HG03469 (cell line): ENCODE results near the gene DPH6.

Experiments used
- ATAC-seq: cut with Tn5 transposase; IDR thresholded peaks from one replicate; pipeline ENCODE4 v1.9.1; 2021; ENCODE audit warnings: mild to moderate bottlenecking, moderate library complexity, moderate number of reproducible peaks; ENCODE audit not compliant: unreplicated experiment

DPH6 gene

DNA sequence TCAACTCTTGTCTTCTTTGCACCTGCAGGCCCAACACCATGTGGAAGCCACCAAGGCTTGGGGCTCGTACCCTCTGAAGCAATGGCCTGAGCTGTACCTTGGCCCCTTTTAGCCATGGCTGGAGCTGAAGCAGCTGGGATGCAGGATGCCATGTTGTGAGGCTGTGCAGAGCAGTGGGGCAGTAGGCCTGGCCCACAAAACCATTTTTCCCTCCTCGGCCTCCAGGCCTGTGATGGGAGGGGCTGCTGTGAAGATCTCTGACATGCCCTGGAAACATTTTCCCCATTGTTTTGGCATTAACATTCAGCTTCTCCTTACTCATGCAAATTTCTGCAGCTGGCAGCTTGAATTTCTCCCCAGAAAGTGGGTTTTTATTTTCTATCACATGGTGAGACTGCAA is 58.5 kb downstream of the DPH6 start:
- no peak for ATAC-seq

DNA sequence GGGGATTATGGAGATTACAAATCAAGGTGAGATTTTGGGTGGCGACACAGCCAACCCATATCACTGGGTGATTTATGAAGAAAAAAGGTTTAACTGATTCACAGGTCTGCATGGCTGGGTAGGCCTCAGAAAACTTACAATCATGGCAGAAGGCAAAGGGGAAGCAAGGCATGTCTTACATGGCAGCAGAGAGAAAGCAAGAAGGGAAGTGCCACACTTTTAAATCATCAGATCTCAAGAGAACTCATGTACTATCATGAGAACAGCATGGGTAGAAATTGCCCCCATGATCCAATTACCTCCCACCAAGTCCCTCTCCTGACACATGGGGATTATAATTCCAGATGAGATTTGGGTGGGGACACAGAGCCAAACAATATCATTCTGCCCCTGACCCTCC is 59.7 kb downstream of the DPH6 start:
- no peak for ATAC-seq

DNA sequence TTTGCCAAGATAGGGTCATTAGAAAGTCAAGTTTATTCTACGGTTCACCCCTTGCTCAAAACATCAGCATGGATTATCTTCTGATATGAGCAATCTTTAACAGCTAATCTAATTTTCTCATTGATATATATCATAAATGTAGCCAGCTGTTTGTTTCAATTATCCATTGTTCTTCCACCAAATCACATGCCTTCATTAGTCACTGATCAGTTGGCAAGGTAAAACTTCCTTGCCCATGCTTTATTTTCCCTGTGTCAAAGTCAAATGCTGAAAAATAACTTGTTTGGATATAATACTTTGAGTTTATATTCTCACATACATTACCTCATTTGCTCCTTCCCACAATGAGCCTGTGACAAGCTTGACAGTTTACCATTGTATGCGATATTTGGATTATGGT is 60.6 kb downstream of the DPH6 start:
- ATAC-seq: no peak

DNA sequence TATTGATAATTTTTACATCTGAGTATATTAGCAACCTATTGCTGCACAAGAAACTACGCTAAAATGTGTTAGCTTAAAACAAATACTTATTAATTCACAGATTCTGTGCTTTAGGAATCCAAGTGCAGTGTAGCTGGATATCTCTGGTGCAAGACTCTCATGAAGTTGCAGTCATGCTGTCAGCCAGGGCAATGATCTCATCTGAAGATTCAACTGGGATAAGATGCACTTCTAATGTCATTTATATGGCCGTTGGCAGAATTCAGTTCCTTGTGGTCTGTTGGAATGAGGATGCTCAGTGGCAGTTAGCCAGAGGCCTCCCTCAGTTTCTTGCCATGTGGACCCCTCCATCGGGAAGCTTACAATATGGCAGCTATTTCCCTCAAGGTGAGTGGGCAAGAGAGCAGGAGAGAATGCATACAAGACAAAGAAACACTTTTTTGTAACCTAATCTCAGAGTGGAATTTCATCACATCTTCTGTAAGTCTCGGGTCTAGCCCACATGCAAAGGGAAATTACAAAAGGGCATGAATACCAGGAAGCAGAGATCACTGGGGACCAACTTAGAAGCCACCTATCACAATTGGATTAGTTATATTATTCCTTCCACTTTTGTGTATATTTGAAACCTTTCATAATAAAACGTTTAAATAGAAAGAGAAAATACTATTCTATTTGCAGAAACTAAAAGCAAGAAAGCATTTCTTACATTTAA is 61.6 kb downstream of the DPH6 start:
- no peak for ATAC-seq

DNA sequence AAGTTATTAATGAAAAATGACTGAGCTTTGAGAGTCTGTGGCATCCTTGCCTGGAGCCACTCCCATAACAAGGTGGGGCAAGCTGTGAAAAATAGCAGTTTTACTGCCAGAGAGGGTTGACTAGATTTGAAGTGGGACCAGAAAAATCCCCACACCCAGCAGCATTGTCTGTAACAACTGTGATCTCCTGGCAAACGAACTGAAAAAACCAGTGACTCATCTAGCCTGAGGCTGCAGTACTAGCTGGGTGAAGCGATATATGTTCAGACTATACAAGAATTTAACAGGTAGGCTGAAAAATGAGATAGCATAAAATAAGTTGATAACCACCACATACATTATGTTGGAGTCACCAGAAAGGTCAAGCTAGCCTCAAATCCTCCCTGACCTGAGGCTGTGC is 64.0 kb downstream of the DPH6 start:
- ATAC-seq: no peak

DNA sequence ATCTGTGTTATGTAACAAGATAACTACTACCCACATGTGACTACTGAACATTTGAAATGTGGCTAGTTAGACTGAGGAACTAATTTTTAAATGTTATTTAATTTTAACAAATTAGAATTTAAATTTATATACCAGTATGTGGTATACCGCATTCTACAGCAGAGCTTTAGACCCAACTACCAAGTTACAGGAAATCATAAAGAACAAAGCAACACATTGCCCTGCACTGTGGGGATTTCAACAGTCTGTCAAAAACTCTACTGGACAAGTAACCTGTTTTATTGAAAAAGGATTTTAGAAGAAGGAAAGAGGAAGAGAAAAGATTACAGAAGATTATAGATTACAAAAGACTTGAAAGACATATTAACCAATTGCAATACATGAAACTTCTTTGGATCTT is 64.9 kb downstream of the DPH6 start:
- ATAC-seq: no peak

DNA sequence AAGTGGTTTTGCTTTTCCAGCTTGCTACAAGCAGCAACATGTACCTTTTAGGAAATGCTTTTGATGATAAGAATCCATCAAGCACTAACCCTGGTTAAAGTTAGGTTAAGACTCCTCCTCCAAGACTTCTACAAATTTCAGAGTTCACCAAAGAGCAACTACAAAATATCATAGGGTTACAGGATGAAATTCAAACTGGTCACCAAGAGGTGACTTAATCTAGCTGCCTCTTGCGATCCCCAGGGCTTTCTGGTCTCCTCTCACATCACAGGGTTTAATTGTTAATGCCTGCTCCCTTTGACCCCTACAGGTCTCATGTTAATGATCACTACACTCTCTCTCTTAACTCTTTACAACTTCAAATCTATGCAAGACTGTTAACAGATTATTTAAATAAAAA is 66.5 kb downstream of the DPH6 start:
- no peak for ATAC-seq

DNA sequence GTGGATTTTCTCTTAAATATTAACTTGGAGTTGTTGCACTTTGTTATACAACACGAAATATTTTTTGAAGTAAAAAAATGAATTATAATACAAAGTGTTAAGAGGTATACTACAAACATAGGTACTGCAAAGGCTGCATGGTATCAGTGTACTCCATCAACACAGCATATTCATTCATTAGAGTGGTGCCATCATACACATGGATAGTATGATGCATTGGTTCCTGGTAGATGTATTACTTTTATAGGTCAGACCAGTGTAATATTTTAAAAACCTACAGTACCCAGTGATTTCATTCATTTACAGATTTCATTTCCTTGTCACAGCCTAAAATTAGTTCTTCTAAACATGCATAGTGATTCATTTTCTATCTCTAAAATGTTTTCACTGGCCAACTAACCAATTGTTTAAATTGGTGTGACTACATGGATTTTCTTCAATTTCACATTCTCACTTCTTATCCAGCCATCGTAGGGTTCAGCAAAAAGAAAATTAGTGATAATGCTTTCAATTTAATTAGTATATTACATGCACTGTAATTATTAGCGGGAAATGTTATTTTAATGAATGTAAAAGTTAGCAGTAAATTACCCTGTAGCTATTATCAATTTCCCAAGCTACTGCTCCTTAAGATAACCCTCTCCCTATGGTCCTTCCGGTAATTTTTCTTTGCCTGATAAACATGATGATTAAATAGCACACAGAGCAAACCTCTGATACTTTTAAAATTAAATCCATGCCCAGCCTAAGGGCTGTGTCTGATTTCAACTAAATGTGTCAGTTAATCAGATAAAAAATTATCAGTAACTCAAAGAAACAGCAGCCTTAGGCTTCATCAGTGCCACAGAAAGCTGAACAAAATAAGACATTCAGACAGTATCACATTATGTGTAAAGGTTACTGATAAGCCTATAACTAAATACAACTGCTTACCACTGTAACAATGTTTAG is 68.4 kb downstream of the DPH6 start:
- no peak for ATAC-seq

DNA sequence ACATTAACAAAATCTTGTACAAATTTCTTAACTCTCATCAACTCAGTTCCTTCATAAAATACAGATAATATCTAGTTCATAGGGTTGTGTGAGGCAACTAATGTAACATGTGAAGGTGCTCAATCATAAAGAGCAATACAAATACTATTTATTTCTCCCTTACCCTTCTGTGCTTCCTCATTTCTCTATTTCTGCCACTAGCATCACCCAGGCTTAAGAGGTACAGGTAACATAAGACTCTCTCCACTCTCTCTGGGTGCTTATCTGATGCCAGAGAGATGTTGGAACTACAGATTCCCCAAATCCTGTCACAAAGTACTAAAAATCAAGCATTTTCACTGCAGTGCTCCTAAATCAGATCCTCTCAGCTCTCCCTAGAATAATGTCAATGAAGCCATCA is 74.9 kb downstream of the DPH6 start:
- no peak for ATAC-seq

DNA sequence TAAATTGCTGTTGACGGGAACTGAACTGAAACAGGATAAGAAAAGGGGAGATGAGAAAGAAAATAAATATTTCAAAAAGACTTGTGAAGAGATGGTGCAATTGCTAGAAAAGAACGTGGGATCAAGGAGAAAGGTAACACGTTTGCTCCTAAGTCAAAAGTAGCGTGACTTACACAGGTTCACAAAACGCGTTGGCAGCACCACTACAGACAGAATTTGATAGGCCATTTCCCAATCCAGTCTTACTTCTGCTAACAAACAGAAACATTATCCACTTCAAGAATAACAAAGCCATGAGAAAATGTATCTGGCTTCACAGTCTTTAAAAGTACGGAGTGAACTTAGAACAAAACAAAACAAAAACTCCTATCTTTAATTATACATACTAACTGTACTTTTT is 75.5 kb downstream of the DPH6 start:
- ATAC-seq: no peak

DNA sequence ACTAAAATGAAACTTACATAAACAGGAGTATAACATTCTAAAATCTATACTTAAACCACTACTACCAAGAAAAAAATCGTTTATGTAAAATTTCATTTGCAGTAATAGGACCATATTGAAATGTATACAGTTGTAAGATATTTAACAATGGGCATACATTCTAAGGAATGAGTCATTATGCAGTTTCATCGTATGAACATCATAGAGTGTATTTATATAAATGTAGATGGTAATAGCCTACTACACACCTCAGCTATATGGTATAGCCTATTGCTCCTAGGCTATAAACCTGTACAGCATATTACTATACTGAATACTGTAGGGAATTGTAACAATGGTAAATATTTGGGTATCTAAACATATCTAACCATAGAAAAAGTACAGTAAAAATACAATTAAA is 79.5 kb downstream of the DPH6 start:
- no peak for ATAC-seq

DNA sequence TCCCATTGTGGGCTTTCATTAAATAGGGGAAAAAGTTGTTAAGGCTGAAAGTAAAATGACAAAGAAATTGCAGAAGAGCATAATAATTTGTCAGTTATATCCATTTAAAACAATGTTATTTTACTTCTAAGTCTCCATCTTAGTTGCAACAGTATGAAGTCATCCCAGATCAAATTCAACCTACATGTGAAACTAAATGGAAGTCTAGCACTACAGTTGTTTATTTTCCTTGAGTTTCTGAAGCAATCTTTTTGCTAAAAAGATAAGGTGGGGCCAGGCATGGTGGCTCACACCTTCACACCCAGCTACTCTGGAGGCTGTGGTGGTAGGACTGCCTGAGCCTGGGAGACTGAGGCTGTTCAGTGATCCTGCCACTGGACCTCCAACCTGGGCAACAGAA is 80.2 kb downstream of the DPH6 start:
- ATAC-seq: no peak

DNA sequence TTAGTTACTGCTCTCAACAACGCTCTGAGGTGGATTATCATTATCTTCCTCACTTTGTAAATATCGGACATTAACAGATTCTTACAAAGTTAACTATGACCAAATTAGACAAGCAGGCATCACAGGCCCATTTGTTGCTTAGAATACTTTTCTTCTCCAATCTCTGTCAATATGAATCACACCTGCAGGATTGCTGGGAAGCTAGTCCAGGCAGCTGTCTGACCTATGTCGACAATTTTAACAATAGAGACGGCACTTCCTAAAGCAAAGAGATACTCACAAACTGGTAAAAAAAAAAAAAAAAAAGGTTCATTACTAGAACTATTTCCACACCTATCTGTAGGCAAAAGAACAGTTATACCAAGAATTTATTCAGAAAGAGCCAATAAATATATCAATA is 85.3 kb downstream of the DPH6 start:
- no peak for ATAC-seq

DNA sequence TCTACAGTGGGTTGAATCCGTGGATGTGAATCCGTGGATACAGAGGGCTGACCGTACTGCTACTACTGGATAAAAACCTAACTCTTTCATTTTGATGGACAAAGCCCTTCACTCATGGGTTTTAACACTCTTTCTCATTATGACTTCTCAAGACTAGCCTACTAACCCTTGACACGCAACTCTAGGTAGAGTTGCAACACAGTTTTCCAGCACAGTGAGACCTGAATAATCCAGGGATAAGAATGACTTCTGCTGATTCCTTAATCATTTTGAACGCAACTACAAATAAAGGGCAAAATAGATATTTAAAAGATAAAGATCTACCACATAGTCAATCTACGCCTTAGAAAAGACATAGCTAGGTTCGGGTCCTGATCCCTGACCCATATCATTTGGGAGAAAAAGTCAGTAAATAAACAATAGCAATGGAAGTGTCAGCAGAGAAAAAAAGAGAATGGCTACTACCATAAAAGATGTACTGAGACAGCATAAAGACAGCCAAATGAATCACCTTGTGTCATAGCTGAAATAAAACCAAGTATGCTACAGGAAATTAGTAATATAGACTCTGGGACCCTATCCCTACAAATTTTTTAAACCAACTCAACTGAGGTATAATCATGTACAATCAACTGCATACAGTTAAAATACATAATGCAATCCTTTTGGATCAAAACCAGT is 87.6 kb downstream of the DPH6 start:
- ATAC-seq: no peak

DNA sequence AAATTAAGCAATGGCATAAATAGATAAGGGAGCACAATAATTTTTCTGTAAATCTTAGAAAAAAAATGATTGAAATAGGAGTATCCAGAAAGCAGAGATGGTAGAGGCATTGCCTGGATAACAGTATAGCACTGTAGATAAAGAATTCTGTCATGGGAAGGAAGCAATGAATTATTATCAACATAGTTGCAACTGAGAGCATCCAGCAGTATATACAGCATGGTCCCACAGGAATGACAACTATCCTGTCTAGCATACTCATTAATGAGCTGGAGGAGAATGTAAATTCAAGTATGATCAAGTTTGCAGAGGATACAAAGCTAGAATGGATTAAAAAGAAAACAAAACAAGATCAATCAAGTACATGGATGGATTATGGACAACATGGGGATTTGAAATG is 90.8 kb downstream of the DPH6 start:
- ATAC-seq: no peak

DNA sequence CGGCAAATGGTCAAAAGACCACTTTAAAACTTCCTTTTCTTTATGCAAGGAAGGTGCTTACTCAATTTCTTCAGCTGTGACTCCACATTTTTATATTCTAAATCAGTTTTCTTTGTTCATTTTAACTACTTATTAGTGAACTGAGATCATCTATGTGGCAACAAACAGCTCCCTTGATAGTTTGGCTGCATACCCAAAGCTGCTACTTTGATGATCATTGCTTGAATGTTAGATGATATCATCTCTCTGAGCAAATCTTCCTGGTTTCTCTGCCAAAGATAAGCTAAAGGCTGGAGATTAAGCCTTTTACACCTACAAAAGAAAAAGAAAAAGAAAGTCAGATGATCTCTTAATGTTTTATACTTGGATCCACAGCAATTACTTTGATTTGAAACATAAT is 95.5 kb downstream of the DPH6 start:
- ATAC-seq: no peak

DNA sequence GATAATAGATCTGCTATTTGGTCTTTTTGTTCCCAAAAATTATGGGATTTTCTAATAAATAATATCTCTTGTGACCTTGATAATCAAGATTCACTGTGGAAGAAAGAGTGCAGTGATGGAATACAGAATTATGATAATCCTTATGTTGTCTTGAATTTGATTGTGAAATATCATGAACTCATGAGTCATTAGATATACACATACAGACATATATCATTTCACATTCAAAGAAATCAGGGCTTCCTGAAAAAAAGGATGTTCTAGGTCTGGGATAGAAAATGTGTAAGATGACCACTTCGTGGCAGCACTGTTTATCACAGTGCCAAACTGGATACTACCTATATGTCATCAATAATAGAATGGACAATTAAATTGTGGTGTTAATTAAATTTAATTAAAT is 97.7 kb downstream of the DPH6 start:
- ATAC-seq: no peak

DNA sequence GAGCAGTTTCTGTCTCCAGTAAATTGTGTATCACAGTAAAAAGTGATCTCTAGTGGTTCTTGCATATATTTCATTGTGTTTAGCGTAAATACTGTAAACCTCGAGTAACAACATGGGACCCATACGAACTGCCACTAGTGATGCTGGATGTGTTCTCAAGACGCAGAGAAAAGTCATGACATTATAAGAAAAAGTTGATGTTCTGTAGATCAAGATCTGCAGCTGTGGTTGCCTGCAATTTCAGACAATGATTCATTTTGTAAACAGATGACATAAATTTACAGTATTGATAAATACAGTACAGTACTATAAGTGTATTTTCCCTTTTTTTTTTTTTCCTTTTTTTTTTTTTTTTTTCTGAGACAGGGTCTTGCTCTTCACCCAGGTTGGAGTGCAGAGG is 100.1 kb downstream of the DPH6 start:
- ATAC-seq: no peak

DNA sequence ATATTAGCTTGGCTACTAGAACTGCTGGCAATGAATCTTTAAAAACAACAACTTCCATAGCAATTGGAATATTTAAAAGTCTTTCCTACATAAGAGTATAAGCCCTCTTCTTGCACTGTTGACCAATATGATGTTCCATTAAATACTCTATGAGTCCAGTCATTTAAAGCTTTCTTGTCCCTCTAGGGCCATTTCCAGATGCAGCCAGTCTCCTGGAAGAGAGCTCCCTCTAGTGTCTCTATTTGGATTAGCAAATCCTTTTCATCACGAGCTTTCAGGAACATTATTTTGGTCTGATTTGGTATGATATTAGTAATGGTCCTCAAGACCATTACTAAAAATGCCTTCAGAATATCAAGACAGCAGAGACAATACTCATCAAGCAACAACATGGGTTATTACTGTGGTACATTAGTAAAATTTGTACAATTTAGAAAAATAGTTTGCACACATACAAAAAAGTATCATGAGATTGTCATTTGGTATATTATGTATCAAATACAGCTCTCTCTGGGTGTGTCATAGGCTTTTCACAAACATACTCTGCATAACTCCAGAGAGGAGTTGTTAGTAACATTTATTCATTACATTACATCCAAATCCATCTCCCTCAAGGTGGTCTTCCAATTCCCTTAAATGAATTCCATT is 101.3 kb downstream of the DPH6 start:
- ATAC-seq: no peak

DNA sequence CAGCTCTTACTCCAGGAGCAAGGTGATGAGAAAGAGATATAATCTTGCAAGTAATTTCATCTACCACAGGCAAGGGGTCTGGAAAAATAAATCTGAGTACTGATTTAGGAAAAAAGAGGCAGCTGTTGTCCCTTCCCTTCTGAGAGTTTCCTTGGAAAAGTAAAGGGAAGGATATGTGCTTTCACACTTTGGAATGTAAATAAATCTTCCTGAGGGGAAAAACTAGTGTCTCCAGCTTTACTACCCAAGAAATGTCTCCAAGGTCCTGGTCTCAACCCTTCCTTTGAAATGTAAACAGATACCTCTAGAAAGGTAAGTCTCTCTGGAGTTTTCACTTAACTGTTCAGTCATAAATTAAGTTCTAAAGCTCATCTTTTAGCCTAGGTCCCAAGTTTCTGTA is 102.6 kb downstream of the DPH6 start:
- ATAC-seq: no peak

DNA sequence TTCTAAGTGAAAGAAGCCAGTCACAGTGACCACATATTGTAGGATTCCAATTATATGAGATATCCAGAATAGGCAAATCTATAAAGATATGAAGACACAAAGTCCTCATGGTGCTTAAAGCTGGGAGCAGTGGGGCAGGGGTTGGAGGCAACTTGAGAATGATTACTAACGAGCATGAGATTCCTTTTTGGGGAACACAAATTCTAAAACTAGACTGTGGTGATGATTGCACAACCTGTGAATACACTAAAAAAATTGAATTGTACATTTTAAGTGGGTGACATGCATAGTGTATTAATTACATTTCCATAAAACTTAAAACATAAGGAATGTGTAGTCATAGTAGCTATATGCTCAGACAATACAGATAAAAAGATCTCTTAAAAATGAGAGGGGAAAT is 103.2 kb downstream of the DPH6 start:
- no peak for ATAC-seq
